ENCODE data around the gene MUC20.
"Not testable (repeated sequence)": the region's sequence is repeated elsewhere in the genome, so short reads cannot be mapped to it uniquely, and the experiment has no call there.

MUC20 gene, protein sequence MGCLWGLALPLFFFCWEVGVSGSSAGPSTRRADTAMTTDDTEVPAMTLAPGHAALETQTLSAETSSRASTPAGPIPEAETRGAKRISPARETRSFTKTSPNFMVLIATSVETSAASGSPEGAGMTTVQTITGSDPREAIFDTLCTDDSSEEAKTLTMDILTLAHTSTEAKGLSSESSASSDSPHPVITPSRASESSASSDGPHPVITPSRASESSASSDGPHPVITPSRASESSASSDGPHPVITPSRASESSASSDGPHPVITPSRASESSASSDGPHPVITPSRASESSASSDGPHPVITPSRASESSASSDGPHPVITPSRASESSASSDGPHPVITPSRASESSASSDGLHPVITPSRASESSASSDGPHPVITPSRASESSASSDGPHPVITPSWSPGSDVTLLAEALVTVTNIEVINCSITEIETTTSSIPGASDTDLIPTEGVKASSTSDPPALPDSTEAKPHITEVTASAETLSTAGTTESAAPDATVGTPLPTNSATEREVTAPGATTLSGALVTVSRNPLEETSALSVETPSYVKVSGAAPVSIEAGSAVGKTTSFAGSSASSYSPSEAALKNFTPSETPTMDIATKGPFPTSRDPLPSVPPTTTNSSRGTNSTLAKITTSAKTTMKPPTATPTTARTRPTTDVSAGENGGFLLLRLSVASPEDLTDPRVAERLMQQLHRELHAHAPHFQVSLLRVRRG

DNA sequence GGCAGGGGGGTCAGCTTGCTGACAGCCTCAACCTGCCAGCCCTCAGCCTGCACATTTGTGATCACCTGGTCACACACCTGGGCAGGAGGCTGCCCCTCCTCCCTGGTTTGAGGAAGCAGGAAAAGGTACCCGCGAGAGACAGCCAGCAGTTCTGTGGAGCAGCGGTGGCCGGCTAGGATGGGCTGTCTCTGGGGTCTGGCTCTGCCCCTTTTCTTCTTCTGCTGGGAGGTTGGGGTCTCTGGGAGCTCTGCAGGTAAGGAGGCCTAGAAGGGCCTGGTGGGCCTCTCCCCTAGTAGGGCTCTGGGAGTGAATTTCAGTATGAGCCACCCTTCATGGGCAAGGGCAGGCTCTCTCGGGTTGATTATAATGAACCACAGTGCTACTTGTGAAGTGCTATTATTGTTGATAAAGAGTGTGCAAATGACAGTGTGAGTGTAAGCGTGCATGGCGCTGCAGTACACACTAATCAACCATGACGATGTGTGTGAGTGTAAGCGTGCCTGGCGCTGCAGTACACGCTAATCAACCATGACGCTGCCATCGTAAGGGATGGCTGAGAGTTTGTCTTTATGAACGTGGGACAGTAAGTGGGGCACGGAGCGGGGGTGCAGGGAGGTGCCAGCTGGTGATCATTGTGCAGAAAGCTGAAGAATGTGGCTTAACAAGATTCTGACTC is at the start of gene MUC20:
MUC20 (plus strand) TSS at position 148 of the 676 bp plus-strand sequence; CDS start at position 178, 30 bp downstream.
- H3K27ac ChIP-seq: not testable (repeated sequence)

DNA sequence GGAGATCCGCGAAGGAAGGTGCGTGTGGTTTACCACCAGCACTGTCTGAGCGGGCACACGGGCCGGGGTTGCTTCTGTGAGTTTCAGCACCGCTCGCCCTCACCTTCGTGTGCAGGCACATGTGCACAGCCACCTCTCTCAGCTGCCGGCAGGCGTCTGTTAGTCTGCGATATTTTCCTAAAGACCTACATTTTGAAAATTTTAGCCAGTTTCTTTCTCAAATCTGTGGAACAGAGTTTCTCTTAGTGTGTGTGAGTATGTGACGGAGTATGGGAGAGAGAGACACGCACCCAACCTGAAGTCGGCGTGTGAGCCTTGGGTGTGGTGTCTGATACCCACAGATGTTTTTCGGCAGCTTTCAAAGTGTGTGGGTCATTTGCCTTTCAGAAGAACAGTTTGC is 49.5 kb upstream of the MUC20 start:
- H3K27ac ChIP-seq: not testable (repeated sequence)

DNA sequence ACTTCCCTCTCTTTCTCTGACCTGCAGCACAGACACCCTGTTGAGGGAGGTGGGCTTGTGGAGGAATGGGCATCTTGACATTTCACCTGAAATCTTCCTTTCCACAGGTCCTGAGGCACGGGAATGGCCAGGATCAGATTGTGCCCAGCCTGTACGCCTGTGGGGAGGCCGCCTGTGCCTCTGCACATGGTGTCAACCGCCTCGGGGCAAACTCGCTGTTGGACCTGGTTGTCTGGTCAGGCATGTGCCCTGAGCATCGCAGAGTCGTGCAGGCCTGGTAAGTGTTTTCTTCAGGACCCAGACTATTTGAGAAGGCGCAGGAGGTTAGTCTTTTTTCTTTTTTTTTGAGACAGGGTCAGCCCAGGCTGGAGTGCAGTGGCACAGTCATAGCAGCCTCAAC is 47.1 kb upstream of the MUC20 start:
- H3K27ac ChIP-seq: not testable (repeated sequence)

DNA sequence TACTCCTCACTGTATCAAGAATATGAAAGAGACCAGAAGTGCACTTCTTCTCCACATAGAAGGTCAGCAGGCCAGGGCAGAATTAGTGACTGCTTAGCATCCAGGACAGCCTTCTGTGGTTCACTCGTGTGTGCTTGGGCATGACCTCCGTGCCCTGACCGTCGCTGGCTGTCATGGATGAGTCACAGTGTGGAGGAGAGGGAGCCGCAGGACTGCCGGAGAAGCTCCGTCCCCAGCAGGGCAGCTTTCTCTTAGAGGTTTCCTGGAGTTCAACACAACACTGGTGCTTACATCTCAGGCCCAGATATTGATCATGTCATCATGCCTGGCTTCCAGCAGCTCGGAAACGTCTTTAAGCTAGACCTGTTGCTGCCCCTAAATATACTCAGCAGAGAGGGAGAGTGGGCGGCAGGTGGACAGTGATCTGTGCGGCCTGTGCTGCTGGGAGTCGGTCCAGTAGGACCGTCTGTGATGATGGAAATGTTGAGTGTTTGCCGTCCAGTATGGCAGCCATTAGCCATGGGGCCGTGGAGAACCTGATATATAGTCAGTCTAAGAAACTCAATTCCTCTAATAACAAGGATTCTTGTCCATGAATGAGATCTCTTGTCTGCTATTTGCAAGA is 42.3 kb upstream of the MUC20 start:
- not testable (repeated sequence) for H3K27ac ChIP-seq

DNA sequence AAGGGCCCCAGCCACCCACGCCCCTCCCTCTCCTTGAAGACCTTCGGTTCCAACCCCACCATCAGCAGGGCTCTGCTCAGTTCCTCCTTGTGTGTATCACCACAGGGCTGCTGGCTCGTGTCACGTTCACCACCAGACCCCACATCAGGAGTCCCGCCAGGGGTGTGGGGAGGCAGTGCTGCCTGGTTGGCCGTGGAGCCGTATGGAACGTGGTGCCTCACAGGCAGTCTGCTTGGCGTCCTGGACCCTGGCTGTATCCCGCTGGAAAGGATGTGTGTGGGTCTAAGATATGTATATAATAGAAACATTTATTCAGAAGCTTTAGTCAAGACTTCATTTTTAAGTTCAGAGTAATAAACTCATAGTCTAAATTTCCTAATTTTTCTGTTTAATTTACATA is 40.1 kb upstream of the MUC20 start:
- H3K27ac ChIP-seq: not testable (repeated sequence)

DNA sequence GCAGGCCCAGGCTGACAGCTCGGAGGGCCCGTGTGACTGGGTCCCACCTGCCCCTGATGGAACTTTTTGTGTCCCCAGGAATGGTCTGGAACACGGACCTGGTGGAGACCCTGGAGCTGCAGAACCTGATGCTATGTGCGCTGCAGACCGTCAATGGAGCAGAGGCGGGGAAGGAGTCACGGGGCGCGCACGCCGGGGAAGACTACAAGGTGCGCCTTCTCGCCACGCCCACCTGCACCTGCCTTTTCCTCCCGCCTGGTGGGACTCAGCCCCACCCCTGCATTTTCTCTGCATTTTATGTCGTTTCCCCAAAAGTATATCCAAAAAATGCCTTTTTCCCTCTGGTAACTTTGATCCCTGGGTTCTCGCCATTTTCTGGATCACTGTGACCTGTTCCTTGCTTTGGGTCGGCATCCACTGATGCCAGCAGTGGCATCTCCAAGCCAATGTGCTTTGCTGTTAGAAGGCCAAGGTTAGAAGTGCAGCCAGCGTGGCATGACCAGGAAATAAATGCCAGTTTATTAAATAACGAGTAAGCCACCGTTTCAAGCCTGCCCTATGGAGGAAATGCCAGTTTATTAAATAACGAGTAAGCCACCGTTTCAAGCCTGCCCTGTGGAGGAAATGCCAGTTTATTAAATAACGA is 39.2 kb upstream of the MUC20 start:
- not testable (repeated sequence) for H3K27ac ChIP-seq

DNA sequence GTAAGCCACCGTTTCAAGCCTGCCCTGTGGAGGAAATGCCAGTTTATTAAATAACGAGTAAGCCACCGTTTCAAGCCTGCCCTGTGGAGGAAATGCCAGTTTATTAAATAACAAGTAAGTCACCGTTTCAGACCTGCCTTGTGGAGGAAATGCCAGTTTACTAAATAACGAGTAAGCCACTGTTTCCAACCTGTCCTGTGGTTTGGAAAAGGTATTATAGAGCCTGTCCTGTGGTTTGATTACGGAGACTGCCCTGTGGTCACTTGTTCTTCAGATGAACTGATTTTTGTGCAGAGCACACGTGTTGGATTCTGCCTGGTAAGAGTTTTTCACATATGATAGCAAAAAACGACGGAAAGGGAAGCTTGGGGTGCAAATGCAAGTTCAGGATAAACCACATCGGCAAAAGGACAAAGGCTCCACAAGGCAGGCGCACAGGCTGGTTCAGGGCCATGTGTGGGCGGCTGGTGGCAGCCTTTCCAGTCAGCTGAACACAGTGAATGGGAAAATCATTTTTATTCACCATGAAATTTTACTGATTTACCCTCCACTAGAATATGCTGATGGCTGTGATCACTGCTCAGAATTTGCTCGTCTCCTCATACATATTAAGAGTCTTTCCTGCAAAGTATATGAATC is 38.6 kb upstream of the MUC20 start:
- H3K27ac ChIP-seq: not testable (repeated sequence)

DNA sequence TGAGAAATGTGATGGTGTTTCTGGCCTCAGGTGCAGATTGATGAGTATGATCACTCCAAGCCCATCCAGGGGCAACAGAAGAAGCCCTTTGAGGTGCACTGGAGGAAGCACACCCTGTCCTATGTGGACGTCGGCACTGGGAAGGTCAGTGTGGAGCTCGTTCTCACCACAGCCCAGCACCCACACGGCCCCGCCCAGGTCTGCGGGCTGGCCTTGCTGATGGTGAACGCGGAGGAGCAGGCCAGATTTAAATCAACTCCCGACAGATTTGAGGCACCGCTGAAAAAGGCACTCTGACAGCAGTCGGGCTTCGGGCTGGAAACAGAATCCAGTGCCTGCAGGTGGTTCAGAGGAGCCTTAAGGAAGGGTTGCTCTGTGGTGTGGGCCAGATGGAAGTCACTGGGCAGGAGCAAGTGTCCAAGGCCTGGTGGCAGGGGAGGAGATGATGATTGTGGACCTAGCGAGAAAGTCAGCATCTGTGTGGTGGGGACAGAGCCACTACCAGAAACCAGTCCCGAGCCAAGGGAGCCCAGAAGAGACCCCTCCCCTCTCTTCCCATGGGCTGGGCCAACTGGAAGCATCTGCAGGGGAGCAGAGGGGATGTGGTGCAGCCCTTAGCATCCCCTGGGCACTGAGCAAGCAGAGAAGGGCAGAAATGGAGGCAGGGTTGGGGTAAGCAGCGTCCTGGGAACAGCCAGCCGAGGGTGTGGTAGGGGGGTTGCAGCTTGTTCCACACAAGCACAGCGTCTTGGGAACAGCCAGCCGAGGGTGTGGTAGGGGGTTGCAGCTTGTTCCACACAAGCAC is 36.9 kb upstream of the MUC20 start:
- not testable (repeated sequence) for H3K27ac ChIP-seq

DNA sequence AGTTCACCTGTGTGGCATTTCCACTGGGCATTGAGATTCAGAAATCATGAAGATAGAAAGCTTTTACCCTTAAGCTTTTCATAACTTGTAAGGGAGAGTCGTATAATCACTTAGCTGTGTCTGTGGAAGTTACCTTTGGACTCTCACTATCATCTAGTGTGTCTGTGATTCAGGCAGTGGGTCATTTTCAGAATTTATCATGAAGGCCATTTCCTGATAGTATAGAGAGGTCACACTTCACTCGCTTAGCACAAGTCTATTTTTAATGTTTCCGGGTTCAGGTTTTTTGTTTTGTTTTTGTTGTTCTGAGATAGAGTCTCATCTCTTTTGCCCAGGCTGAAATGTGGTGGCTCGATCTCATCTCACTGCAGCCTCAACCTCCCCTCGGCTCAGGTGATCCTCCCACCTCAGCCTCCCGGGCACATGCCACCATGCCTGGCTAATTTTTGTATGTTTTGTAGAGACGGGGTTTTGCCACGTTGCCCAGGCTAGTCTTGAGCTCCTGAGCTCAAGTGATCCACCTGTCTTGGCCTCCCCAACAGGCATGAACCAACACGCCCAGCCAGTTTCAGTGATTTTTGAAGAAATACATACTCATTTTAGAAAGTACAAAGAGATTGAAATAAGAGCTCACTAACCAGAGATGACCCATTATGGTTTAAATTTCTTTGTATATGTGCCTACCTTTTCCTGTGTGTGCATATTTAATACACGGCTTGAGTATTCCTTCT is 36.1 kb upstream of the MUC20 start:
- H3K27ac ChIP-seq: not testable (repeated sequence)

DNA sequence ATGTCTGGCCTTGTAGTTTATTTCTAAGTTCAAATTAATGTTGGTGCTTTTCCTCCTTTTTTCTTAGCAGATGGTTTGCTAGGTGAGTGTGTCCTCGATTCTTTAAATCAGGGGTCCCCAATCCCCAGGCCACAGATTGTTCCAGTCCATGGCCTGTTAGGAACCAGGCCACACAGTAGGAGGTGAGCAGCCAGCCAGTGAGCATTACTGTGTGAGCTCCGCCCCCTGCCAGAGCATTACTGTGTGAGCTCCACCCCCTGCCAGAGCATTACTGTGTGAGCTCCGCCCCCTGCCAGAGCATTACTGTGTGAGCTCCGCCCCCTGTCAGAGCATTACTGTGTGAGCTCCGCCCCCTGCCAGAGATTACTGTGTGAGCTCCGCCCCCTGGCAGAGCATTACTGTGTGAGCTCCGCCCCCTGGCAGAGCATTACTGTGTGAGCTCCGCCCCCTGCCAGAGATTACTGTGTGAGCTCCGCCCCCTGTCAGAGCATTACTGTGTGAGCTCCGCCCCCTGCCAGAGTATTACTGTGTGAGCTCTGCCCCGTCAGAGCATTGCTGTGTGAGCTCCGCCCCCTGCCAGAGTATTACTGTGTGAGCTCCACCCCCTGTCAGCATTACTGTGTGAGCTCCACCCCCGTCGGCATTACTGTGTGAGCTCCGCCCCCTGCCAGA is 34.1 kb upstream of the MUC20 start:
- H3K27ac ChIP-seq: not testable (repeated sequence)

DNA sequence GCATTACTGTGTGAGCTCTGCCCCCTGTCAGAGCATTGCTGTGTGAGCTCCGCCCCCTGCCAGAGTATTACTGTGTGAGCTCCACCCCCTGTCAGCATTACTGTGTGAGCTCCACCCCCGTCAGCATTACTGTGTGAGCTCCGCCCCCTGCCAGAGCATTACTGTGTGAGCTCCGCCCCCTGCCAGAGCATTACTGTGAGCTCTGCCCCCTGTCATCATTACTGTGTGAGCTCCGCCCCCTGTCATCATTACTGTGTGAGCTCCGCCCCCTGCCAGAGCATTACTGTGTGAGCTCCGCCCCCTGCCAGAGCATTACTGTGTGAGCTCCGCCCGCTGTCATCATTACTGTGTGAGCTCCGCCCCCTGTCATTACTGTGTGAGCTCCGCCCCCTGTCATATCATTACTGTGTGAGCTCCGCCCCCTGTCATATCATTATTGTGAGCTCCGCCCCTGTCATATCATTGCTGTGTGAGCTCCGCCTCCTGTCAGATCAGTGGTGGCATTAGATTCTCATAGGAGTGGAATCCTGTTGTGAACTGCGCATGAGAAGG is 33.5 kb upstream of the MUC20 start:
- not testable (repeated sequence) for H3K27ac ChIP-seq

DNA sequence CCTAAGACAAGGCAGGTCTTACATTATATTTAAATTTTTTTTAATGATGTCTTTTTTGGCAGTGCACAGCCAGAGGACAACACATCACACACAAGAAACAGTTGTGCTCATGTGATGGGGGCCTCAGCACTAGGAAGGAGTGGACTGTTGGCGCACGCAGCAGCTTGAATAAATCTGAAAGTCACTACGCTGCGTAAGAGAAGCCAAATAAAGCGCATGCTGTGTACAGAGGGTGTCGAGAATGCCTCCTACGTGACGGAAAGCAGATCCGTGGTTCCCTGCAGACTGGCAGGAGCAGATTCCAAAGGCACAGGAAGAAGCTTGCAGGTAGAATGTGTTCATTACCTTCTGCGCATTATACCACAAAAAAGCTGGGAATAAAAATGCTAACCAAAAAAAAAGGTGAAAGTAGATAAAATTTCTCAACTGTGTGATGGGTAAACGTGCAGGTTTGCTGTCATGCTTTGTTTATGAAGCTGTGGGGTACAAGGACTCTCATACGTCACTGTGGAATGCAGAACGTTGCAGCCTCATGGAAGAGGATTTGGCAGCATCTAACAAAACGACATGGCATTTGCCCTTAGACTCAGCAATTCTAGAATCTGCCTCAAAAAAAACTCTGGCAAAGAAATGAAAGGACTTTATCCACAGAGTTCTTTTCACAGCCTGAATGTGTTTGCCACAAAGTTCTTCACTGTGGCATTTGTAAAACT is 32.2 kb upstream of the MUC20 start:
- not testable (repeated sequence) for H3K27ac ChIP-seq

DNA sequence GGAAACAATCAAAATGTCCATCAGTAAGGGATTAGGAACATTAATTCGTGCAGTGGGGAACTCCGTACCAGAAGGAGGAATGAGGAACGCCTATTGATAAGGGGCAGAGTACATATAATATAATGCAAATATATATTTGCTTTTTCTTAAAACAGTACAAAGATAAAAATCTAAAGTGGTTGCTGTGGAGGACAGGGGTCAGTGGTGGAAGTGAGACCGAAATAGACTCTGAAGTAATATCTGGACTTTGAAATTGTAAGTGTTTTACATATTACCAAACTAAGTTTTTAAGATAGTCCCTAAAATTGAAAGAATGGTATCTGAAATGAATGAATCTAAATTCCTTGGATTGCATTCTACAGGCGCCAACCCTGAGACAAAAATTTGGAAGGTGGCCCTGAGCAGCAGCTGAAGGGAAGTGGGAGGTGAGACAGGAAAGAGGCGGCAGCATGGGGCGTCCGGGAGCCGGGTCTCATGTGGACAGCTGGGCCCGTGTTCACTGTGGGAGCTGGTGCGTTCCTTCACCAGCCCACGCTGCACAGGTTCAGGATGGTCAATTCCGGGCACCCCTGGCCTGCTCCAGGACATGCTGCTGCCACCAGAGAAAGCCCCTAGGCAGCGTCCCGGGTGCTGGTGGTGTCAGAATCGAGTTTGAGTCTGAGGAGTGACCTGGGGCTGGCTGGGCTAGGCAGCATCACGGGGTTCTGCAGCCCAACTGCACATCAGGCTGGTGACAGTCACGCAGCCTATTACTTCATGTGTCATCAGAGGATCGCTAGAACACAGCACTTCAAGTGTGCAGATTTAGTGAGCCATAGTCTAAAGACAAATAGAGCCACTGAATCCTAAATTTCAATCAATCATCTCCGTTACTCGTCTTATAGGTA is 31.4 kb upstream of the MUC20 start:
- not testable (repeated sequence) for H3K27ac ChIP-seq
